Right renal cortex interstitium (tissue), 3 donors: Measurements from ENCODE around the gene EMX2. TPM values are rescaled to one million over a fixed set of nuclear protein-coding genes. Genes with fewer than 3 reads are reported as not detected.
A peak's percentile ranks its signal among the peaks of the same experiment; 100 is the strongest.

Experiments
- DNase-seq, 3 donors: peaks; one replicate each; pipeline ENCODE4 v3.0.0-alpha.2; 2013; ENCODE audit warnings: low read depth in 3 of 3, low spot score in 2 of 3
- polyA plus RNA-seq, 3 donors: library from polyadenylated mRNA; unstranded; fragments of 120-200 nt; gene quantifications; one replicate each; pipeline ENCODE4 v1.2.1, GENCODE V29; 2013; ENCODE audit not compliant: insufficient read length in 3 of 3

Gene EMX2
- polyA plus RNA-seq, 3 donors, result 173 to 189 (median 179) TPM

- no peak for DNase-seq
Observed at GRCh38 chr10:117531371-117532002, 11.1 kb upstream of the EMX2 start.

- no peak for DNase-seq
Observed at GRCh38 chr10:117532003-117532385, 10.6 kb upstream of the EMX2 start.

GRCh38 chr10:117532451-117533107, 10.0 kb upstream of the EMX2 start:
- DNase-seq, result no peak

GRCh38 chr10:117533507-117534281, 8.9 kb upstream of the EMX2 start:
- no peak for DNase-seq

GRCh38 chr10:117534321-117535297, 7.9 kb upstream of the EMX2 start:
- DNase-seq, result no peak

- DNase-seq, result no peak
Observed at GRCh38 chr10:117535298-117536071, 7.1 kb upstream of the EMX2 start.

- DNase-seq, result no peak
Observed at GRCh38 chr10:117536072-117536865, 6.3 kb upstream of the EMX2 start.

- no peak for DNase-seq
Observed at GRCh38 chr10:117536866-117537435, 5.6 kb upstream of the EMX2 start.

- DNase-seq, result no peak
Observed at GRCh38 chr10:117537436-117537903, 5.1 kb upstream of the EMX2 start.

- DNase-seq, result no peak
Observed at GRCh38 chr10:117537904-117538524, 4.5 kb upstream of the EMX2 start.

- DNase-seq, result no peak
Observed at GRCh38 chr10:117539361-117539773, 3.2 kb upstream of the EMX2 start.

- DNase-seq, result no peak
Observed at GRCh38 chr10:117539903-117540639, 2.5 kb upstream of the EMX2 start.

GRCh38 chr10:117540640-117541404, 1.7 kb upstream of the EMX2 start:
- no peak for DNase-seq

GRCh38 chr10:117541405-117541908, 1.1 kb upstream of the EMX2 start:
- DNase-seq, result no peak

- peak in 2 of 3 donors; percentile 84 to 85 for DNase-seq
Observed at GRCh38 chr10:117541909-117542705, 439 bp upstream of the EMX2 start.
